Mesothelial cell of epicardium (in vitro differentiated cells): ENCODE data around the gene TARS3. TPM values are rescaled to one million over a fixed set of nuclear protein-coding genes. Genes with fewer than 3 reads are reported as not detected.

Source experiments
- DNase-seq, 2 experiments: peaks; one replicate each; pipeline ENCODE4 v3.0.0; 2021; ENCODE audit warnings: low spot score in 2 of 2; ENCODE audit not compliant: unreplicated experiment in 2 of 2
- H3K27ac Mint-ChIP-seq: 2 replicates; pipeline ENCODE4 v1.8.0; 2021; ENCODE audit warnings: mixed read lengths
- H3K27me3 Mint-ChIP-seq: 2 replicates; pipeline ENCODE4 v1.8.0; 2021; ENCODE audit warnings: low read depth, mixed read lengths
- H3K36me3 Mint-ChIP-seq: 2 replicates; pipeline ENCODE4 v1.8.0; 2021; ENCODE audit warnings: mixed read lengths
- H3K4me1 Mint-ChIP-seq: 2 replicates; pipeline ENCODE4 v1.8.0; 2021; ENCODE audit warnings: mixed read lengths
- H3K4me3 Mint-ChIP-seq: 2 replicates; pipeline ENCODE4 v1.8.0; 2021; ENCODE audit warnings: mild to moderate bottlenecking, moderate library complexity, mixed read lengths
- H3K9me3 Mint-ChIP-seq: 2 replicates; pipeline ENCODE4 v1.8.0; 2021; ENCODE audit warnings: mixed read lengths
- total RNA-seq: library from RNA; stranded (reverse); gene quantifications from 3 replicates; pipeline ENCODE4 v1.2.1, GENCODE V29; 2021
- TF ChIP-seq, protein P1 (sequence below): fragments of 200-600 bp; sonication (generic); IDR thresholded peaks from one replicate; pipeline ENCODE4 v1.5.0; 2021; ENCODE audit warnings: antibody characterized with exemption; ENCODE audit not compliant: unreplicated experiment

Gene TARS3
- total RNA-seq, 1 donor from 2014 or later, result 22.4 TPM

DNA sequence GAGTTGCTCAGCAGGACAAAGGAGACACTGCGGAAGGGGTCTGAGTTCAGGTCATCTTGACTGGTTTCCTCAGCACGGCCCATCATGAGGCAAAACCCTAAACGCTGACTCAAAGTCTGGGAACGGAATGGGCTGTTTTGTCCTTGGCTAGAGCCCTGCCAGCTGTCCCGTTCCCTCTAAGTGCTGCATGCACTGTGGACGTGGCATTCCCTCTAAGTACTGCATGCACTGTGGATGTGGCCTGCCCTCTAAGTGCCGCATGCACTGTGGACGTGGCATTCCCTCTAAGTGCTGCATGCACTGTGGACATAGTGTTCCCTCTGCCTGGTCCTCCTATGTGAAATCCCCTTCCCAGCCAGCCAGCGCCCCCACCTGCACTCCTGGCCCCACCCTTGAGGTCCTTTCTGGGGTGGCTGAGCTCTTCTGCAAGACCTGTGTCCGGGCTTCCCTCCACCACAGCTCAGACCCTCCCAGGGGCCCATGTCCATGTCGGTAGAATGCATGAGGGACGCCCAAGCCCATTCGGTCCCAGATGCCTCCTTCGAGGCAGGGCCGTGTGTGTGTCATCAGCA lies 108.8 kb downstream of the TARS3 start:
- TF ChIP-seq, protein P1, sequence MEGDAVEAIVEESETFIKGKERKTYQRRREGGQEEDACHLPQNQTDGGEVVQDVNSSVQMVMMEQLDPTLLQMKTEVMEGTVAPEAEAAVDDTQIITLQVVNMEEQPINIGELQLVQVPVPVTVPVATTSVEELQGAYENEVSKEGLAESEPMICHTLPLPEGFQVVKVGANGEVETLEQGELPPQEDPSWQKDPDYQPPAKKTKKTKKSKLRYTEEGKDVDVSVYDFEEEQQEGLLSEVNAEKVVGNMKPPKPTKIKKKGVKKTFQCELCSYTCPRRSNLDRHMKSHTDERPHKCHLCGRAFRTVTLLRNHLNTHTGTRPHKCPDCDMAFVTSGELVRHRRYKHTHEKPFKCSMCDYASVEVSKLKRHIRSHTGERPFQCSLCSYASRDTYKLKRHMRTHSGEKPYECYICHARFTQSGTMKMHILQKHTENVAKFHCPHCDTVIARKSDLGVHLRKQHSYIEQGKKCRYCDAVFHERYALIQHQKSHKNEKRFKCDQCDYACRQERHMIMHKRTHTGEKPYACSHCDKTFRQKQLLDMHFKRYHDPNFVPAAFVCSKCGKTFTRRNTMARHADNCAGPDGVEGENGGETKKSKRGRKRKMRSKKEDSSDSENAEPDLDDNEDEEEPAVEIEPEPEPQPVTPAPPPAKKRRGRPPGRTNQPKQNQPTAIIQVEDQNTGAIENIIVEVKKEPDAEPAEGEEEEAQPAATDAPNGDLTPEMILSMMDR, result no peak
- Mint-ChIP-seq H3K27ac (no peak overlapping the region), H3K36me3 (peaks cover 1% of the 10 kb centered on the region), H3K27me3 (peaks cover 3% of the 10 kb centered on the region), H3K9me3 (no peaks in the 10 kb centered on the region), H3K4me3 (peak overlapping the region; percentile 44), H3K4me1 (peaks cover 27% of the 10 kb centered on the region)
- no peak for DNase-seq

DNA sequence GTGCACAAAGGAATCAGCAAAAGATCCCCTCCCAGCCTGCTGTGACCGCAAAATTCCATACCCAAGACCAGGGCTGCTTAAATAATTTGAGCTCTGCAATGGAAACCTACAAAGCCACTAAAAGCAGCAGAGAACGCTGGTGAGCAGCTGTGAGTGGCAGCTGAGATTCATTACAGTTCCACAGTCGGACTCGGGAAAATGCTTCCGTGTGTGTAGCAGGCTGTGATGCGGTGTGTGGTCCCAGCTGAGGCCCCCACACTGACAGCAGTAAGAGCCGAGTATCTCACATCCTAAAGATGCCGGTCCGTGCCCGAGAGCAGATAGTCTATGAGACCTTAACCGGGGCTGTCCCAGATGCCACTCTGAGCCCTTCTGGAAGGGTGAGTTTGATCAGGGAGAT lies 109.5 kb downstream of the TARS3 start:
- no peak for DNase-seq
- no peak overlapping the region for H3K27ac Mint-ChIP-seq
- H3K4me3 Mint-ChIP-seq, result no peak overlapping the region
- peaks cover 3% of the 10 kb centered on the region for H3K27me3 Mint-ChIP-seq
- peaks cover 27% of the 10 kb centered on the region for H3K4me1 Mint-ChIP-seq
- no peaks in the 10 kb centered on the region for H3K9me3 Mint-ChIP-seq
- TF ChIP-seq, protein P1, result no peak
- H3K36me3 Mint-ChIP-seq, result peaks cover 1% of the 10 kb centered on the region

- no peaks in the 10 kb centered on the region for H3K9me3 Mint-ChIP-seq
- no peak for DNase-seq
- TF ChIP-seq, protein P1, result no peak
- H3K36me3 Mint-ChIP-seq, result peaks cover 1% of the 10 kb centered on the region
- H3K4me1 Mint-ChIP-seq, result peaks cover 27% of the 10 kb centered on the region
- no peak overlapping the region for H3K27ac Mint-ChIP-seq
- H3K4me3 Mint-ChIP-seq, result no peak overlapping the region
- peaks cover 3% of the 10 kb centered on the region for H3K27me3 Mint-ChIP-seq
Observed at GRCh38 chr15:101614001-101614585, 110.2 kb downstream of the TARS3 start.

DNA sequence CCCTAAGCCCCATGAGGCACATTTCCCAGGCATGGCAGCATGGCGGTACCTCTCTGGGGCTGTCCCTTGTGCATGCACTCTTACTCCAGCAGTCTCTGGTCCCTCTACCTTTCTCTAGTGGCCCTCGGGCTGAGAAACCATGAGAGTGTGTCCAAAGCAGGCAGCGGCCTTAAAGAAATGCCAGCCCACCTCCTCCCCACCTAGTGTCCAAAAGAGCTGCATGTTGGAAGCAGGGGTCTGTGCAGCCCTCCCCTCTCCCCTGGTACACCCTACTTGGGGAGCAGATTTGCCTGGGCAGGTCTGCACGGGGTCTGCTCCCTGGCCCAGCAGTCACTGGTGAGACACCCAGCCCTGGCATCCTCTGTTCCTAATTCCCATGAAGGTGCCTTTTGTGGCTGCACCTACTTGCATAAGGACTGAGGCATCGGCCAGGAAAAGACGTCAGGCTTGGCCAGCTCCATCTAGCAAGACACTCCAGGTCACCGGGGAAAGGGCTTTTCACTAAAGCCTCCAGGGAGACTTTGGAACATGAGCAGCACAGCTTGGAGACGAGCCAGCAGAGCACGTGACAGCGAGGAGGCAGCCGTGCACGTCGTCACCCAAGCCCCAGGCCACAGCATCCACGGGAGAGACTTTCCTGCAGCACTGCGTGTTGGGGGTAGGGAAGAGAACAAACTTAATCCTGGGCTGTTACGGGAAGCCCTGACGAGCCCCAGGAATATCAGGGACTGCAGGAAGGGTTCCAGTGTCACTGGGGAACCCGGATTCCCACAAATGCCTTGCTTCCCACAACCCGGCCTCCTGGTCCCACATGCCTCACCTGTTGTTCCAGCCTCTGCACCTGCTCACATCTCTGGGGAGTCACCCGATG lies 110.9 kb downstream of the TARS3 start:
- Mint-ChIP-seq H3K27ac (no peak overlapping the region), H3K4me1 (peaks cover 27% of the 10 kb centered on the region), H3K9me3 (no peaks in the 10 kb centered on the region)

DNA sequence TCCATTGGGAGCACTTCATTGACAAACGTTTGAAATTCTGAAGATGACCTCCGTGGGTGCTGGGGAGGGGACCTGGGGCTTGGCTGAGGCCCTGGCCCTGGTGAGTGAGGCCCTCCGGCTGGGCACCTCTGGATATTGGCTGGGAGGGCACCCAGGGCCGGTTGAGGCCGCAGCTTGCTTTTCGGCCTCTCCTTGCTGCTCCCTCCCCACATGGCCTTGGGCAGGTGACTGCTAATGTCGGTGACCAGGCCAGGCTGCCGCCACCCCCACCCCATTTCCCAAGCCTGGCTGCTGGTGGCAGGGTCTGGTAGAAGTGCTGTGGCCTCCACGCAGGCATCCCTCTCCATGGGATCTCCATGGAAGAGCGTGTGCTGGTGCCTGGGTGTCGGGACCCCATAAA lies 111.6 kb downstream of the TARS3 start:
- no peaks in the 10 kb centered on the region for H3K9me3 Mint-ChIP-seq
- TF ChIP-seq, protein P1, result no peak
- H3K4me3 Mint-ChIP-seq, result no peak overlapping the region
- no peak overlapping the region for H3K27ac Mint-ChIP-seq
- no peak for DNase-seq
- peaks cover 25% of the 10 kb centered on the region for H3K4me1 Mint-ChIP-seq
- peaks cover 3% of the 10 kb centered on the region for H3K27me3 Mint-ChIP-seq
- H3K36me3 Mint-ChIP-seq, result peaks cover 1% of the 10 kb centered on the region

More for the DNA sequence above, 110.9 kb downstream of the TARS3 start:
- Mint-ChIP-seq H3K4me3 (no peak overlapping the region), H3K27me3 (peaks cover 3% of the 10 kb centered on the region), H3K36me3 (peaks cover 1% of the 10 kb centered on the region)
- TF ChIP-seq, protein P1, result no peak
- DNase-seq, result peak in 1 of 2 experiments; percentile 68
